Stimulated activated CD8-positive, alpha-beta memory T cell treated with anti-CD3 and anti-CD28 coated beads, Interleukin-2, amount 100 ng/mL, for 48 hours (primary cell): ENCODE data around the gene GNAO1.
"Not testable (repeated sequence)": the region's sequence is repeated elsewhere in the genome, so short reads cannot be mapped to it uniquely, and the experiment has no call there.

ENCODE experiments used
- DNase-seq, 2 donors: peaks; one replicate each; pipeline ENCODE4 v3.0.0-alpha.2; 2020; ENCODE audit warnings: low read depth in 2 of 2

Gene GNAO1

DNA sequence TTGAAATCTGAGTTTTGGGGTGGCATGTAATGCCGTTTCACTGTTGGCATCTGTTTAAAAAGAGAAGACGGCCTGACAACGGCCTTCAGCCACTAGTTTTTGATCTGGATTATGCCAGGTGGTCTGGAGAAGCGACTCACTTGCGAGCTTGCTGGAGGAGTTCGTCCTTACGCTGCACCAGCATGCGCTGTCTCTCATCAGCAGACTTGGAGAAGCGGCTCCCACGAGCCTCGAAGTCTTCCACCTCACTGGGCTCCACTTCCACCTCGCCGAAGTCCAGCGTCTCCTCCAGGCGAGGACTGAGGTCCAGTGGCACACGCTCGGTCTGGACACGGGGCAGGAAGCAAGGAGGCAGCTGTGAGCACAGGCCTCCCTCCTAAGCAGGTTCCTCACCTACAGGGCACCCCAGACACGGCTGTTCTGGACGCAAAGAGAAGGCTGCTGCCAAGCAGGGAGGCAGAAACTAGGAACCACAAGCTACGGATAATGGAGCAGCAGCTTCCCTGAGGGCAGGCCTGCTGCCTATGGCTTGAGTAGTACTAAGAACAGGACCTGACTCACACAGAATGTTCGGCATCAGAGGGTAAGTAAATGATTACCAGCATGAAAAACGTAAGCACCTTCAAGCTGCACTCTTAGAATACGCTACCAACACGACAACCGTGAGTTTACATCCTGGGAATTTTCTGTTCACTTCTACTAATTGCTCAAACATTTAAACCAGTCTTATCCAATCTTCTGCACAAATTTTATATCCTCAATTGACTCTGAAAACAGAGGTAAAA lies 172.7 kb downstream of the GNAO1 start:
- no peak for DNase-seq

DNA sequence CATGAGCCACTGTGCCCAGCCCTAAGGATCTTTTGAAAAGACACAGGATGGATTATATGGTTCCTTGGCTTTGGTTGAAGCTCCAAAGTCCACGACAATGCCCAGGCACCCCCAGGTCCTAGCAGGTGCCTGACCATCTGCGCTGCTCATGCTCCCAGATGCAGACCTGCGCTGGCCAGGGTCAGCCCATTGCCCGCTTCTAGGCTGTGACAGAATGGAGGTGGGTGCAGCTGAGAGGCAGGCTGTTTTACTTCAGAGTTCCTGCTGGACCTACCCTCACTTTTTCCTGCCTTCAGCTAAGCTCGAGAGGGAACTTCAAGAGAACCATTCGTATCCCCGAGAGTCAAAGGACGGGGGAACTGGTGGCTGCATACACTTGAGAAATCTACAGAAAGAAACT lies 173.6 kb downstream of the GNAO1 start:
- no peak for DNase-seq

DNA sequence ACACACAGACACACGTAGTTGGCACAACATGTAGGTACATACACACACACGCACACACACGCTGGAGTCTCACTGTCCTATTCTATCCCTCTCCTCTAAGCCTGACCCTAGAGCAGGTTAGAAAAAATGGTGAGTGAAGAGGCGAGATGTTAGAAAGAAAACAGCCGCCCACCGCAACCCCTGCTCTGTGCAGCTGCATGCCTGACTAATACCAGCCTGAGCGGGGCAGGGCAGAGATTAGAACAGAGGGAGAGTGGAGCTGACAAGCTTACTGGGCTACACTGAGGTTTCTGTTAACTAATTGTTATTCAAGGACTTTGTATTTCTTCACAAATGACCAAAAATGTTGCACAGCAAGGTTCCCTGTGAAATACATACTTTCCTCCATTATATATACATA lies 174.3 kb downstream of the GNAO1 start:
- no peak for DNase-seq

DNA sequence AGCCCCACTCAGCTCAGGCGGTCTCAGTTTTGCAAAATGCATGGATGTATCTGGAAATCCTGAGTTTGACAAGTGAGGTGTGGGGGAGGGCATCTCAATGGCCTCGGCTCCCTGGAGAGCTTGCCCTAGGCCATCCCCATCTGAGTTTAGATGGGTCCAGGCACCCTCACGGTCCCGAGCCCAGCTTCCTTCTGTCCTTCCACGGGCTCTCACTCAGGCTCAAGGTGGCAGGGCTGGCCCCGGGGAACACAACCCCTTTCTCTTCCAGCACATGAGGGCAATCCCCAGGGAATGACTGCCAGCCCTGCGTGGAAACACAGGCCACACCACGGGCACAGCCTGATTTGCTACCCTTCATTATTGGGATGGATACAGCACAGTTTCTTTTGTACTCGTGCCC lies 175.7 kb downstream of the GNAO1 start:
- DNase-seq: no peak

DNA sequence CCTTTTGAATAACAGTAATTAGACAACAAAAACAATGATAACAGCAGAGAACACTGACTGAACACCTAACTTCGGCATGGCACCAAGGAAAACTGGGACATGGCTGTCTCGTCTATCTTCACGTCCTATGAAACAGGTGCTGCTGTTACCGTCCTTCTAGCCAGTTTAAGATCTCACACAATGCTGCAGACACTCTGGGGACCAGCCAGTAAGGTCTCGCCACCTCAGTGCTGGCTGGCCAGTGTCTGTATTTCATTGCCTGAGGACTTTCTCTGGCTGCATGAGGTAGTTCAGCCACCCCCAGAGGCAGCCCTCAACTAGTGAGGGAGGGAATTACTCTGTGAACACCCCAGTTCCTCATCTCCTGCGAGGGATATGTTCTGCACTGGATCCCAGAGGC lies 176.5 kb downstream of the GNAO1 start:
- no peak for DNase-seq

DNA sequence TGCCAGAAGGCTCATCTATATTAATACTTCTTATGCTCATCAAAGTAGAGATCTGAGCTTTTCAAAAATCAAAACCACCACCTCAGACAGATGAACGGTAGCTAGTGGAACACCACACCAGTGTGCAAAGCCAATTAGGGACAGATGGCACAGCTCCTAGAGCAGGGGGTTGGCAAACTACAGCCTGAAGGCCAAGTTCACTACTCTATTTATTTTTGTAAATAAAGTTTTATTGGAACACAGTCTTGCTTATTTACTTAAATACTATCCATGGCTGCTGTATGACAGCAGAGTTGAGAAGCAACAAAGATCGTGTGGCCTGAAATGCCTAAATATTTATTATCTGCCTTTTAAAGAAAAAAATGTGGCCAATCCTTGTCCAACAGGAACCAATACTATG lies 177.3 kb downstream of the GNAO1 start:
- DNase-seq: no peak

DNA sequence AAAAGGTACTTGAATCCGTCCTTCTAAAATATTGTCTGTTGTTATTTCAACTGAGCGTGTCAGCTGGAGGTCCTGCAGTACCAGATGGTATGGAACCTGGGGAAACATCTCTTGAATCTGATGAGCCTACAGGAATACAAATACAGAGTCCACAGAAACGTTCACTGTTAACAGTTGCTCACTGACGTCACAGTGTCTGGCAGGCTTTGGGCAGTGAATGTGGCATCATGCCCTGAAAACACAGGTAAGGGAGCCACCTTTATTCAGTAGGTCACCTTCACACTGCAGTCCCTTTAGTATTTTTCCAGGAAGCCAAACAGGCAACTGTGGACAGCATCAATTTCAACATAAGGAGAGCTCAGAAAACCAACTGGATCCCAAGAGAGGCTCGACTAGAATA lies 177.9 kb downstream of the GNAO1 start:
- DNase-seq: no peak

DNA sequence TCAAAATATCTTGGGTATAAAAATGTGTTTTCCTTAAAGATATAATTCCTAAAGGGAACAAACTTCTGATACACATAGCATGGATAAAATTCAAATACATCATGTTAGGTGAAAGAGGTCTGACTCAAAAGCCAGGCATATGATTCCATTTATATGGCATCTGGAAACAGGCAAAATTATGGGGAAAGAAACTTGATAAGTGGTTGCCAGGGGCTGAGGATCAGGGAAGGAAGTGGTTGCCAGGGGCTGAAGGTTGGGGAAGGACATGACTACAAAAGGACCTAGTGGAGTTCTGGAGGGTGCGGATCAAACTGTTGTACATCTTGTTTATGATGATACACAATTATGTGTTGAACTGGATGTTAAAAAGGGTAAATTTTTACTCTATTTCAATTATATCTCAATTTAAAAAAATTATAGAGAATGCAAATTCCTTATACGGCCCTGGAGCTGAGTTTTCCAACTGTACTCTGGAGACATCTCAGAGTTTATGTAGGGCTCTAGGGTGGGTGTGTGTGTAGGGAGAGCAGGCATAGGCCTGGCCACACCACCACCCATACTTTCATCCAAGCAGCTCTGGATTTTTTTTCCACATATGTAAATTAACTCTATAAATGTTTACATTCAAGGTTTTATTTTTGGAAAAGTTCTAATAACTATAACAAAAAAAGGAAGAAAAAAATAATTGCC lies 179.0 kb downstream of the GNAO1 start:
- DNase-seq: no peak

DNA sequence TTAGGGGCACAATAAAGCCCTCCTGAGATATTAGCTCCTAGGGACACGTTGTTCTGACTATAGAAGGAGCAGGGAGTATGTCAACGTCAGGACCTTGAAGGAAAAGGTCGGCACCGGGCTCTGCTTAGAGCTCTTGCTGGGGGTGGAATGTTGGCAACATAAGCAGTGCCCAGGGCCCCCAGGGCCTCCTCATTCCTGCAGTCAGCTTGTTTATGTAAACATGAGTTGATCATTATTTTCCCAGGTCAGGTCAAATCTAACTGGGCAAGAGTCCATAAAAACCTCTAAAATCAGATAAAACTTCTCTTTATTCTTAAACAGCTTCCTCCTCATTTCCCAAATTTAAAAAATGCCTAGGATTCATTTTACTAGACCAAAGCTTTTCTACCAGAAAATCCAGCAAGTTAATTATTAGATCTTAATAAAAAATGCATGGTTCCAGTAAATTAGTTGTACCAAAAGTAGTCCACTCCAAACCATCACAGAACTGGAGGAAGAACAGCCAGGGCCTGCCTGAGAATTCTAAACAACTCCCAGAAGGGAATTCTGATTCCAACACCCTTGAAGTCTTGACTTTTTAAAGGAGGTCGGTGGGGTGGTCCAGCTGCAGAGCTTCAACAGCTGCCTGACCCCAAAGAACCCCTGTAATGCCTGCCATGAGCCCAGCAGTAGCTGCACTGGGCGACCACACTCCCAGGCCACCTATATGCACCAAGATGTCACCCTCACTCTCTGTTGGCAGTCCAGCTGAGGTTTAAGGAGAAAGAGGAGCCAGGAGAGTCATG lies 179.8 kb downstream of the GNAO1 start:
- no peak for DNase-seq

DNA sequence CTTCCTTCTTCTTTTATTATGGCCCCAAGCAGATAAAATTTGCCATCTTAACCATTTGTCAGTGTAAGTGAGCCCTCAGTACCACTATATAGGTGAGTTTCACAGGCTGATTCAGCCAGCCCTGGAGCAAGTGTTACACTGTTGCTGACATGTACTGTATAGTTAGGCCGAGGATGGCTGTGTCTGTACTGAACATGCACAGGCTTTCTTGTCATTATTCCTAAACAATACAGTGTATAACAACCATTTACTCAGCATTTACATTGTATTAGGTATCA lies 180.3 kb downstream of the GNAO1 start:
- DNase-seq: no peak

DNA sequence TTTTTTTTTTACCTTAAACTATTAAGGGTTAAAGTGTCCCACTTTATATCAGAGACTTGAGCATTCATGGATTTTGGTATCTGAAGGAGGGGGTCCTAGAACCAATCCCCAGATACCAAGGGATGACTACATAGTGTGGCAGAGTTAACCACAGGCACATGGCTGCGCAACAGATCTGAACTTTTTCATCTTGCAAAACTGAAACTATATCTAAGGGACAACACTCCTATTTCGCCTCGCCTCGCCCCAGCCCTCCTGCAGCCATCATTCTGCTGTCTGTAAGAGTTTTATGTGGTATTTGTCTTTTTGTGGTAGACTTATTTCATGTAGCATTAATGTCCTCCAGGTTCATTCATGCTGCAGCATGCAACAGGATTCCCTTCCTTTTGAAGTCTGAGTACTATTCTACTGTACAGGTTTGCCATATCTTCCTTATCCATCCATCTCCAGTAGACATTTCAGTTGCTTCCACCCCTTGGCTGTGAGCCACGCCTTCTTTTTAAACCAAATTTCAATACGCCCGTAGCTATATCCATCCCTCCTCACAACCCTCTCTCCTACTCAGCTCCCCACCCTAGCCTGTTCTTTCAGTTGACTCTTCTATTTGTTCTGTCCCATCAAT lies 180.8 kb downstream of the GNAO1 start:
- no peak for DNase-seq

DNA sequence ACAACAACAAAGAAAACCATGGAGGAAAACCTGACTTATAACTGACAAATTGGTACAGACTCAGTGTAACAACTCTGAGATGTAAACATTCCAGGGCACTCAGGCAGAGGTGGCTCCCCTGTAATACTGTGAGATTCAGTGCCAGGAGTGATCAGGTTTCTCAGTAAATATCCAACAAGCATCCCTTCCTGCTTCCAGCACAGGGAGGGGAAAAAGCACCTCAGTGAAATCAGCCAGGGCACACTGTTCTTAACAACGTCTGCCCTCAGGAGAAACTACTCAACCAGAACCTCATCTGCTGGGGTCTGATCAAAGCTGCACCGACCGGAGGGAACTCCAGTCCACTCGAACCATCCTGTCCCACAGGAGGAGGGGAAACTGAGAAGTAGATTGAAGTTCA lies 181.7 kb downstream of the GNAO1 start:
- DNase-seq: no peak

DNA sequence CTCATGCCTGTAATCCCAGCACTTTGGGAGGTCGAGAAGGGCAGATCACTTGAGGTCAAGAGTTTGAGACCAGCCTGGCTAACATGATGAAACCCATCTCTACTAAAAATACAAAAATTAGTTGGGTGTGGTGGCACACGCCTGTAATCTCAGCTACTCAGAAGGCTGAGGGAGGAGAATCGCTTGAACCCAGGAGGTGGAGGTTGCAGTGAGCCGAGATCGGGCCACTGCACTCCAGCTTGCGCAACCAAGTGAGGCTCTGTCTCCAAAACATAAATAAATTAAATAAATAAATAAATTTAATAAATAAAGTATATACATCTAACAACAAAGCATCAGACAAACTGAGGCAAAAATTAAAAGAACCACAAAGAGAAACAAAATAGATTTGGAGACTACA lies 184.5 kb downstream of the GNAO1 start:
- DNase-seq: not testable (repeated sequence)

DNA sequence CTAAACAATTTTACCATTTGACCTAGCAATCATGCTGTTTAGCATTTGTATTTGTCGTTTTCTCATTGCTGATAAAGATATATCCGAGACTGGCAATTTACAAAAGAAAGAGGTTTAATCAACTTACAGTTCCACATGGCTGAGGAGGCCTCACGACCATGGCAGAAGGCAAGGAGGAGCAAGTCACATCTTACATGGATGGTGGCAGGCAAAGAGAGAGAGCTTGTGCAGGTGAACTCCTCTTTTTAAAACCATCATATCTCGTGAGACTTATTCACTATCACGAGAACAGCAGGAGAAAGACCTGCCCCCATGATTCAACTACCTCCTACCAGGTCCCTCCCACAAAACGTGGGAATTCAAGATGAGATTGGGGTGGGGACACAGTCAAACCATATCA lies 187.8 kb downstream of the GNAO1 start:
- not testable (repeated sequence) for DNase-seq

DNA sequence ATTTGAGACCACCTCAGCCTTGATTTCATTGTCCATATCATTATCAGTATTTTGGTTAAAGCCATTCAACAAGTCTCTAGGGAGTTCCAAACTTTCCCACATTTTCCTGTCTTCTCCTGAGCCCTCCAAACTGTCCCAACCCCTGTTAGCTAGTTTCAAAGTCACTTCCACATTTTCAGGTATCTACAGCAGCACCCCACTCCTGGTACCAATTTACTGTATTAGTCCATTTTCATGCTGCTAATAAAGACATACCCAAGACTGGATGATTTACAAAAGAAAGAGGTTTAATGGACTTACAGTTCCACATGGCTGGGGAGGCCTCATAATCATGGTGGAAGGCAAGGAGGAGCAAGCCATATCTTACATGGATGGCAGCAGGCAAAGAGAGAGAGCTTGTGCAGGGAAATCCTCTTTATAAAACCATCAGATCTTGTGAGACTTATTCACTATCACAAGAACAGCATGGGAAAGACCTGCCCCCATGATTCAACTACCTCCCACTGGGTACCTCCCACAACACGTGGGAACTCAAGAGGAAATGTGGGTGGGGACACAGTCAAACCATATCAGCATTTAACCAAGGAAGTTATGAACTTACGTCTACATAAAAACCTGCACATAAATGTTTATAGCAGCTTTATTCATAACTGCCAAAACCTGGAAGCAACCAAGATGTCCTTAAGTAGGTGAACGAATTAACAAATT lies 189.6 kb downstream of the GNAO1 start:
- not testable (repeated sequence) for DNase-seq

DNA sequence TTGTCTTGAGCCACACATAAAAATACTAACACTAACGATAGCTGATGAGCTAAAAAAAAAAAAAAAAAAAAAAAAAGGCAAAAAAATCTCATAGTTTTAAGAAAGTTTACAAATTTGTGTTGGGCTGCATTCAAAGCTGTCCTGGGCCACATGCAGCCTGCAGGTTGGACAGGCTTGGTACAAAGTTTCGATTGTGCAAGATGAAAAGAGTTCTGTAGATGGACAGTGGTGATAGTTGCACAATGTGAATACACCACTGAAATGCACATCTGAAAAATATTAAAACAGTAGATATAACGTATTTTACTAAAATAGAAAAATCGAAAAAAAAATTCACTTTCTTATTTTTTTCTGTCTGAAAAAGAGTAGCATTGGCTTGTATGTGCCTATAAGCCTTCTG lies 191.2 kb downstream of the GNAO1 start:
- no peak for DNase-seq

DNA sequence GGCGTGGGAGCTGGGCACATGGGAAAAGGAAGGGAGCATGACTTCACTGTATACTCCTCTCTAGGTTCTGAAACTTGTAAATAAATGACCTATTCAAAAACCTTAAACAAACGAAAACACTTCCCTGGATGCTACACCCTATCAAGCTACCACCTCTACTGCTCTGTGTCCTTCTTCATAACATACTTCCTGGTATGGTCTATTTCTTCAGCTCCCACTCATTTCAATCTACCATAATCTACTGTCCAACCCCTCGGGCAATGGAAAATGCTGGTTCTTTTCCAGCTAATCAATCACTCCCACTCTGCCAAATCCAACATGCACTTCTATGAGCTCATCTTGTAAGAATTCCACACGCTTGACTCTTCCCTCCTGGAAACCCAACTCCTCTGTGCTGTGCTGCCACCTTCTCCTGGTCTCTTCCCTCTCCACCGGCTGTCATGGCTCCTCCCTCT lies 191.6 kb downstream of the GNAO1 start:
- DNase-seq: no peak

DNA sequence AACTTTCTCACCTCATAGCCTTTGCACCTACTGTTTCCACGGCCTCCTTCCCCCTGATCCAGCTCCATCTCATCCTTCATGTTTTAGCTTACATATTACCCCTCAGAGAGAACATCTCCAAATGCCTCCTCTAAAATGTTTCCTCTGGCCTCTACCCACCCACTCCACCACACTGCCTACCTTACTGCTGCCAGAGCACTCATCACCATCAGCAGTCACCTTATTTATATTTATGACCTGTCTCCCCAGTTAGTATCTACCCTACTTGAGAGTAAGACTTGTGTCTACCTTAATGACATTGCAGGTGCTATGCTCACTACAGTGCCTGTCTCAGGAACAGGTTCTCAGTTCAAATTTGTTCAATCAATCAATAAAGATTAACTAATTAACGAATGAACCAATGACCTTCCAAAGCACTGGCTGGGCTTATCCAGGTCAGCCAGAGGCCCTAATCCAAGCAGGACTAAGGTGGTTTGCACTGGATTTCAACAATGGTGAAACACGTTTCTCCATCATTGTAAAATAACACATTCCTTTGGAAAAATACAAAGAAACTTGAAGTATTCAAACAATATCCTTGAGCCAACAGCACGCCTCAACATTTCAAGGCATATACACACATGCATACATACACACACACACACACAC lies 192.9 kb downstream of the GNAO1 start:
- DNase-seq: no peak

DNA sequence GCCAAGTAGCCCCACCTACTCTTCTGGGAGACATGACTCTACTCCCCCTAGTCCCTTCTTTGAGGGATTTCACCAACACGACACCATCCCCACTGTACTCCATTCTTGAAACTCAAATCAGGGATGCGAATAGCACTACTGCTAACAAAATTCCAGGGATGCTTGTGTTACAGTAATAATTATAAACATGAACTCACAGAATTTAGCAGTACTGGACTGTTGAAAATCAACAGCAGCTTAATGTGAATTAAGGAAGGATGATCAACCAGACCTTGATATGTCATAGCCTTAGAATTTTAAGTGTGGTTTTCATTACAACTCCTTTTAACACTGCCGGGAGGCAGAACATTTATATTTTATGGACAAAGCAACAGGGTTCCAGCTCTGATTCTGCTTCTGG lies 196.1 kb downstream of the GNAO1 start:
- DNase-seq: no peak

DNA sequence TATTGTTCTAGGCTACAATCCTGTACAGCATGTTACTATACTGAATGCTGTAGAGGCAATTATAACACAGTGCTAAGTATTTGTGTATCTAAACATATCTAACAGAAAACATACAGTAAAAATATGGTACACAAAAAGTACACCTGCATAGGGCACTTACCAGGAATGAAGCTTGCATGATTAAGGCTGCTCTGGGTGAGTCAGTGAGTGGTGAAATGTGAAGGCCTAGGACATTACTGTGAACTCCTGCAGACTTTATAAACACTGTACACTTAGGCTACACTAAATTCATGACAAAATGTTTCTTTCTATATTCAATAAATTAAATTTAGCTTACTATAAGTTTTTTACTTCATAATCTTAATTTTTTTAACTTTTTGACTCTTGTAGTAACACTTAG lies 196.9 kb downstream of the GNAO1 start:
- DNase-seq: no peak

DNA sequence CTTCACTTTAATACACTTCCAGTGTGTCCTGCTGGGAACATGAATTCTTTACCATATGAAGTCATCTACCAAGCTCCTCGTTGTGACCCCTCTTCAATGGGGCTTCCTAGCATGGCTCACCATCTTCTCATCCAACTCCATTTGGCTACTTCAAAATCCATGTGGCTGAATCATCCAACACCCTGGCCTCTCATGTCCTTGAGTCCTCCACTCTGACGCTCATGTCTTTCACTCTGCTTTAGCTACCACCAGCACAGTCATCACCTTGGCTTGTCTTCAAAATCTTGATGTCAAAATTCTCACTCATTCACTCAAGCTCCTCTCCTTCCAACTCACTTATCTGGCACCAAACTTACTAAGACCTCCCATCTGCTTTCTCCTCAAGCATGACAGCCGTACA lies 198.3 kb downstream of the GNAO1 start:
- no peak for DNase-seq
